OCI-LY3 (cell line): ENCODE results near the gene SSRP1.

Source experiments
- H2AFZ ChIP-seq: fragments of 200-600, 300-600 bp; shearing (Covaris generic); 2 replicates; pipeline ENCODE4 v1.6.0; 2014; ENCODE audit warnings: antibody characterized with exemption, low read depth, low read length
- H3K27ac ChIP-seq: fragments of 200-600, 300-600 bp; sonication (generic); 2 replicates; pipeline ENCODE4 v1.5.1; 2014; ENCODE audit warnings: mild to moderate bottlenecking, low read length, moderate library complexity, mixed read lengths
- H3K27me3 ChIP-seq: fragments of 200-600, 300-600 bp; sonication (generic); 2 replicates; pipeline ENCODE4 v1.6.1; 2014; ENCODE audit warnings: low read depth, low read length, mixed read lengths
- H3K36me3 ChIP-seq: fragments of 200-600, 300-600 bp; sonication (generic); replicated peaks from 2 replicates; pipeline ENCODE3; 2014; ENCODE audit warnings: low read depth, low read length, mixed read lengths
- H3K4me1 ChIP-seq: fragments of 300-600, 200-600 bp; sonication (generic); 2 replicates; pipeline ENCODE4 v1.6.1; 2014; ENCODE audit warnings: low read length, mixed read lengths
- H3K4me2 ChIP-seq: fragments of 200-600, 300-600 bp; sonication (generic); 2 replicates; pipeline ENCODE4 v1.6.1; 2014; ENCODE audit warnings: low read length, mixed read lengths
- H3K4me3 ChIP-seq: fragments of 300-600, 200-600 bp; sonication (generic); 2 replicates; pipeline ENCODE4 v1.5.1; 2014; ENCODE audit warnings: antibody characterized with exemption, mild to moderate bottlenecking, low read length, moderate library complexity
- H3K79me2 ChIP-seq: fragments of 300-600, 200-600 bp; shearing (Covaris generic); 2 replicates; pipeline ENCODE4 v1.6.1; 2014; ENCODE audit warnings: mild to moderate bottlenecking, low read length, mixed read lengths
- H3K9ac ChIP-seq: fragments of 300-600, 200-600 bp; shearing (Covaris generic); 2 replicates; pipeline ENCODE4 v1.6.0; 2014; ENCODE audit warnings: mild to moderate bottlenecking, low read length, moderate library complexity
- H3K9me3 ChIP-seq: fragments of 200-600, 300-600 bp; shearing (Covaris generic); 2 replicates; pipeline ENCODE4 v1.6.1; 2014; ENCODE audit warnings: low read length, mixed read lengths; ENCODE audit not compliant: insufficient read depth
- H4K20me1 ChIP-seq: fragments of 200-600, 300-600 bp; sonication (generic); 2 replicates; pipeline ENCODE4 v1.6.1; 2016; ENCODE audit warnings: low read length, mixed read lengths; ENCODE audit not compliant: insufficient read depth
- EZH2phosphoT487 ChIP-seq: fragments of 200-600 bp; shearing (Covaris generic); IDR thresholded peaks from 2 replicates; pipeline ENCODE4 v1.6.1; 2018; ENCODE audit warnings: antibody characterized with exemption, mixed run types, low read depth
- TF ChIP-seq, protein P1 (sequence below): fragments of 200-600, 300-600 bp; sonication (generic); IDR thresholded peaks from 2 replicates; pipeline ENCODE4 v1.5.1; 2014; ENCODE audit warnings: antibody characterized with exemption, low read length, low read depth

Gene SSRP1

DNA sequence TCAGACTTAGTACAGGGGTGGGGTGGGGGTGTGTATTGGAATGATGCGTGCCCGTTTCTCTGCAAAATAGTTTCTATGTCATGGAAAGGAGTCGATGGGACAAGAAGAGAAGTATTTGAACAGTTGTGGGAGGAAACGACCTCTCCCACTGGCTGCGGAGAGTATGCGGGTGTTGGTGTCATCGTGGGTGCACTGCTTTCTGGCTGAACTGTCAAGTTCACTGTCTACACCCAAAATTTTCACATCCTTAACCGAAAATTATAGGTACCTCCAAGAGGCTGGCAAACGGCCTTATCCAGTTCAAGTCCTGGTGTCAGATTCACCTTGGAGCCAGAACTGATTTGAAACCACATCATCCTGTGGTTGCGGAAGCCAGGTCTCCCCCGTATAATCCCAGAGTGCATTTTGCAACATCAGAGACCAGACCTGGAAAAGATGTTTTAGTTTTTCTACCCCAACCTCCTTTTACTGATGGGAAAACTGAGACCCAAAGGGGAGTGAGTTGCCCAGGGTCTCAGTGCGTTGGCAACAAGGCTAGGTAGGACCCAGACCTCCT lies 497 bp upstream of the SSRP1 start:
- H3K9ac ChIP-seq, result peak overlapping the region; percentile 89
- peaks cover 26% of the 10 kb centered on the region for H3K4me1 ChIP-seq
- H3K27ac ChIP-seq, result peak overlapping the region; percentile 51
- peak overlapping the region; percentile 94 for H2AFZ ChIP-seq
- no peaks in the 10 kb centered on the region for H4K20me1 ChIP-seq
- H3K36me3 ChIP-seq, result peaks cover 34% of the 10 kb centered on the region
- peak overlapping the region; percentile 85 for H3K4me3 ChIP-seq
- peaks cover 13% of the 10 kb centered on the region; the same call in 1 of the 2 replicates for H3K27me3 ChIP-seq
- H3K79me2 ChIP-seq, result peaks cover 50% of the 10 kb centered on the region
- TF ChIP-seq, protein P1, sequence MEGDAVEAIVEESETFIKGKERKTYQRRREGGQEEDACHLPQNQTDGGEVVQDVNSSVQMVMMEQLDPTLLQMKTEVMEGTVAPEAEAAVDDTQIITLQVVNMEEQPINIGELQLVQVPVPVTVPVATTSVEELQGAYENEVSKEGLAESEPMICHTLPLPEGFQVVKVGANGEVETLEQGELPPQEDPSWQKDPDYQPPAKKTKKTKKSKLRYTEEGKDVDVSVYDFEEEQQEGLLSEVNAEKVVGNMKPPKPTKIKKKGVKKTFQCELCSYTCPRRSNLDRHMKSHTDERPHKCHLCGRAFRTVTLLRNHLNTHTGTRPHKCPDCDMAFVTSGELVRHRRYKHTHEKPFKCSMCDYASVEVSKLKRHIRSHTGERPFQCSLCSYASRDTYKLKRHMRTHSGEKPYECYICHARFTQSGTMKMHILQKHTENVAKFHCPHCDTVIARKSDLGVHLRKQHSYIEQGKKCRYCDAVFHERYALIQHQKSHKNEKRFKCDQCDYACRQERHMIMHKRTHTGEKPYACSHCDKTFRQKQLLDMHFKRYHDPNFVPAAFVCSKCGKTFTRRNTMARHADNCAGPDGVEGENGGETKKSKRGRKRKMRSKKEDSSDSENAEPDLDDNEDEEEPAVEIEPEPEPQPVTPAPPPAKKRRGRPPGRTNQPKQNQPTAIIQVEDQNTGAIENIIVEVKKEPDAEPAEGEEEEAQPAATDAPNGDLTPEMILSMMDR, result no peak
- TF ChIP-seq EZH2phosphoT487, result no peak
- H3K9me3 ChIP-seq, result no peaks in the 10 kb centered on the region
- peak overlapping the region; percentile 94 for H3K4me2 ChIP-seq

- Histone ChIP-seq H4K20me1 (no peaks in the 10 kb centered on the region), H2AFZ (no peak overlapping the region), H3K9ac (peak overlapping the region; percentile 89), H3K27ac (peak overlapping the region; percentile 66), H3K4me1 (peaks cover 25% of the 10 kb centered on the region), H3K79me2 (peaks cover 62% of the 10 kb centered on the region), H3K9me3 (no peaks in the 10 kb centered on the region), H3K4me3 (peak overlapping the region; percentile 85), H3K27me3 (peaks cover 7% of the 10 kb centered on the region; the same call in 1 of the 2 replicates), H3K36me3 (peaks cover 46% of the 10 kb centered on the region), H3K4me2 (peak overlapping the region; percentile 98)
- no peak for TF ChIP-seq EZH2phosphoT487
- TF ChIP-seq, protein P1, result no peak
These were observed 709 bp downstream of the SSRP1 start for GRCh38 chr11:57335023-57335342.

- Histone ChIP-seq H3K79me2 (peaks cover 62% of the 10 kb centered on the region), H3K9me3 (no peaks in the 10 kb centered on the region), H3K9ac (no peak overlapping the region), H3K4me2 (no peak overlapping the region), H3K27ac (no peak overlapping the region), H3K36me3 (peaks cover 68% of the 10 kb centered on the region), H3K4me1 (peaks cover 28% of the 10 kb centered on the region), H4K20me1 (no peaks in the 10 kb centered on the region), H3K4me3 (no peak overlapping the region), H2AFZ (no peak overlapping the region), H3K27me3 (no peaks in the 10 kb centered on the region)
- no peak for TF ChIP-seq EZH2phosphoT487
- TF ChIP-seq, protein P1, result no peak
These were observed 2.8 kb downstream of the SSRP1 start for GRCh38 chr11:57332694-57333440.

- Histone ChIP-seq H3K27me3 (no peaks in the 10 kb centered on the region), H3K9ac (no peak overlapping the region), H3K27ac (no peak overlapping the region), H2AFZ (no peak overlapping the region), H3K79me2 (peaks cover 62% of the 10 kb centered on the region), H3K36me3 (peaks cover 79% of the 10 kb centered on the region), H4K20me1 (no peaks in the 10 kb centered on the region), H3K4me2 (no peak overlapping the region), H3K4me3 (no peak overlapping the region), H3K9me3 (no peaks in the 10 kb centered on the region), H3K4me1 (peaks cover 37% of the 10 kb centered on the region)
- no peak for TF ChIP-seq EZH2phosphoT487
- TF ChIP-seq, protein P1, result no peak
These were observed 4.0 kb downstream of the SSRP1 start for GRCh38 chr11:57331720-57332119.
